PC-3 (cell line): ENCODE measurements around the gene PCDH9. TPM values are rescaled to one million over a fixed set of nuclear protein-coding genes. Genes with fewer than 3 reads are reported as not detected.

Experiments used
- ATAC-seq: fragments of 200-7000 bp; cut with Tn5 transposase; 2 replicates; pipeline ENCODE4 v1.9.1; 2020; ENCODE audit warnings: mild to moderate bottlenecking, moderate library complexity
- BruUV-seq: library from RNA; stranded (reverse); fragments of 400-500 nt; replicated peaks from 2 replicates; lab custom pipeline; 2021; lab: Mats Ljungman, UMichigan
- CTCF ChIA-PET: fragments of 300-600 bp; sonication (Branson Sonifier 250); formaldehyde crosslinking; loops from one replicate; lab custom pipeline; 2022; ENCODE audit warnings: antibody characterized with exemption; lab: Charles Lee
- POLR2A ChIA-PET: fragments of 300-600 bp; sonication (Branson Sonifier 250); formaldehyde crosslinking; loops from one replicate; lab custom pipeline; 2022; ENCODE audit warnings: antibody characterized with exemption; ENCODE audit not compliant: unreplicated experiment; lab: Charles Lee
- DNase-seq: peaks from one replicate; pipeline ENCODE4 v3.0.0-alpha.2; 2015
- H2AFZ ChIP-seq: fragments of 300-600 bp; sonication (generic); 2 replicates; pipeline ENCODE4 v1.6.0; 2016; ENCODE audit warnings: antibody characterized with exemption, low read length
- H3F3A ChIP-seq: fragments of 300-600 bp; sonication (generic); one replicate; pipeline ENCODE4 v1.6.0; 2017; ENCODE audit warnings: antibody characterized with exemption, low read length, control low read depth, mild to moderate bottlenecking; ENCODE audit not compliant: unreplicated experiment
- H3K27ac ChIP-seq: fragments of 300-600 bp; sonication (generic); 2 replicates; pipeline ENCODE4 v1.5.1; 2016; ENCODE audit warnings: mild to moderate bottlenecking, low read length
- H3K27me3 ChIP-seq: fragments of 300-600 bp; sonication (generic); 2 replicates; pipeline ENCODE4 v1.6.1; 2016; ENCODE audit warnings: low read length, mixed read lengths
- H3K36me3 ChIP-seq: fragments of 300-600 bp; sonication (generic); 2 replicates; pipeline ENCODE4 v1.6.1; 2016; ENCODE audit warnings: low read depth, mixed run types, low read length, mixed read lengths
- H3K4me1 ChIP-seq: fragments of 300-600 bp; sonication (generic); 2 replicates; pipeline ENCODE4 v1.5.1; 2016; ENCODE audit warnings: low read length; ENCODE audit not compliant: insufficient read depth
- H3K4me2 ChIP-seq: fragments of 300-600 bp; sonication (generic); 2 replicates; pipeline ENCODE4 v1.6.0; 2016; ENCODE audit warnings: low read length
- H3K4me3 ChIP-seq: fragments of 300-600 bp; sonication (generic); 2 replicates; pipeline ENCODE4 v1.5.1; 2016; ENCODE audit warnings: mild to moderate bottlenecking, low read length, mixed read lengths
- H3K79me2 ChIP-seq: fragments of 300-600 bp; sonication (generic); 2 replicates; pipeline ENCODE4 v1.6.1; 2017; ENCODE audit warnings: low read length, mixed read lengths
- H3K9ac ChIP-seq: fragments of 300-600 bp; sonication (generic); 2 replicates; pipeline ENCODE4 v1.6.0; 2016; ENCODE audit warnings: mild to moderate bottlenecking, low read length
- H3K9me2 ChIP-seq: fragments of 300-600 bp; sonication (generic); replicated peaks from 2 replicates; pipeline ENCODE4 v1.6.1; 2016; ENCODE audit warnings: mixed run types, low read length, mixed read lengths
- H3K9me3 ChIP-seq: fragments of 300-600 bp; sonication (generic); 2 replicates; pipeline ENCODE4 v1.6.1; 2016; ENCODE audit warnings: low read length, mixed read lengths
- H4K20me1 ChIP-seq: fragments of 300-600 bp; sonication (generic); 2 replicates; pipeline ENCODE4 v1.6.1; 2016; ENCODE audit warnings: low read length, mixed read lengths
- CTCF ChIP-seq: fragments of 300-600 bp; sonication (generic); conservative IDR thresholded peaks from 2 replicates; pipeline ENCODE4 v1.5.1; 2017; ENCODE audit warnings: antibody characterized with exemption, low read depth, mild to moderate bottlenecking, low read length
- EZH2 ChIP-seq: fragments of 300-600 bp; sonication (generic); IDR thresholded peaks from one replicate; pipeline ENCODE4 v1.6.1; 2017; ENCODE audit warnings: antibody characterized with exemption, mild to moderate bottlenecking, low read length; ENCODE audit not compliant: unreplicated experiment
- EZH2phosphoT487 ChIP-seq: fragments of 300-600 bp; sonication (generic); IDR thresholded peaks from 2 replicates; pipeline ENCODE4 v1.6.1; 2018; ENCODE audit warnings: mild to moderate bottlenecking, antibody characterized with exemption, low read length, borderline replicate concordance
- intact Hi-C: fragments of 100-400 bp; cut with micrococcal nuclease; formaldehyde crosslinking; loops from 2 replicates; pipeline ENCODE4 v1.9.0; 2023
- total RNA-seq: library from RNA; depleted of rRNA; stranded (reverse); fragments of >200 nt; gene quantifications from 2 replicates; pipeline ENCODE4 v1.2.3, GENCODE V29; 2014

The PCDH9 gene
- total RNA-seq, 1 experiment from 2014 or later, result 0.98 TPM

- no peak overlapping the region for H3K9ac ChIP-seq
- H3K27ac ChIP-seq, result no peak overlapping the region
- no peaks in the 10 kb centered on the region for H3K79me2 ChIP-seq
- no TSS peak for BruUV-seq
- TF ChIP-seq EZH2, result no peak
- TF ChIP-seq EZH2phosphoT487, result no peak
- TF ChIP-seq CTCF, result no peak
- ChIA-PET POLR2A (interaction anchor here (1.1 kb wide), 1 partner anchor 33 kb away, joined by 3 read pairs; no protein-coding TSS in a partner anchor), CTCF (no interaction called here)
- no peaks in the 10 kb centered on the region for H3K27me3 ChIP-seq
- no peaks in the 10 kb centered on the region for H3K9me2 ChIP-seq
- no peaks in the 10 kb centered on the region for H3K4me1 ChIP-seq
- no peak overlapping the region for H3K4me2 ChIP-seq
- no peaks in the 10 kb centered on the region for H3K36me3 ChIP-seq
- no peak overlapping the region for H3K4me3 ChIP-seq
- no peaks in the 10 kb centered on the region for H3F3A ChIP-seq
- intact Hi-C loops, result no loop called here
- H3K9me3 ChIP-seq, result no peaks in the 10 kb centered on the region
- no peaks in the 10 kb centered on the region for H4K20me1 ChIP-seq
- H2AFZ ChIP-seq, result no peak overlapping the region
- no peak for ATAC-seq
- no peak for DNase-seq
These were observed 716.4 kb downstream of the PCDH9 start for GRCh38 chr13:66513728-66514127.

GRCh38 chr13:66509175-66509574, 721.0 kb downstream of the PCDH9 start:
- Histone ChIP-seq H3K9me2 (no peaks in the 10 kb centered on the region), H2AFZ (no peak overlapping the region), H3K4me1 (no peaks in the 10 kb centered on the region; the same call in 1 of the 2 replicates), H3K4me3 (no peak overlapping the region), H3K36me3 (no peaks in the 10 kb centered on the region), H3K9ac (no peak overlapping the region), H3K27ac (no peak overlapping the region), H3K27me3 (no peaks in the 10 kb centered on the region), H3K9me3 (no peaks in the 10 kb centered on the region), H3F3A (no peaks in the 10 kb centered on the region), H3K79me2 (no peaks in the 10 kb centered on the region), H3K4me2 (no peak overlapping the region), H4K20me1 (no peaks in the 10 kb centered on the region)
- BruUV-seq, result no TSS peak
- ChIA-PET CTCF (no interaction called here), POLR2A (no interaction called here)
- intact Hi-C loops, result no loop called here
- DNase-seq (no peak), ATAC-seq (no peak)
- TF ChIP-seq EZH2phosphoT487 (no peak), CTCF (no peak), EZH2 (no peak)

GRCh38 chr13:66508153-66508909, 721.8 kb downstream of the PCDH9 start:
- ATAC-seq, result no peak
- H3K27ac ChIP-seq, result no peak overlapping the region
- H3K9me3 ChIP-seq, result no peaks in the 10 kb centered on the region
- intact Hi-C loops, result no loop called here
- no peaks in the 10 kb centered on the region for H3K9me2 ChIP-seq
- H3K4me2 ChIP-seq, result no peak overlapping the region
- H3F3A ChIP-seq, result no peaks in the 10 kb centered on the region
- H4K20me1 ChIP-seq, result no peaks in the 10 kb centered on the region
- H3K4me1 ChIP-seq, result peaks cover 4% of the 10 kb centered on the region; the same call in 1 of the 2 replicates
- BruUV-seq, result no TSS peak
- ChIA-PET POLR2A (no interaction called here), CTCF (no interaction called here)
- H3K79me2 ChIP-seq, result no peaks in the 10 kb centered on the region
- no peak overlapping the region for H3K9ac ChIP-seq
- no peak overlapping the region for H3K4me3 ChIP-seq
- no peak for TF ChIP-seq CTCF
- TF ChIP-seq EZH2, result no peak
- TF ChIP-seq EZH2phosphoT487, result no peak
- no peak for DNase-seq
- H2AFZ ChIP-seq, result no peak overlapping the region
- no peaks in the 10 kb centered on the region for H3K36me3 ChIP-seq
- H3K27me3 ChIP-seq, result no peaks in the 10 kb centered on the region
